CD14-positive monocyte (primary cell): ENCODE results near the gene CDIPT. TPM values are rescaled to one million over a fixed set of nuclear protein-coding genes. Genes with fewer than 3 reads are reported as not detected.

Source experiments
- DNase-seq, 3 donors: peaks; one replicate each; pipeline ENCODE4 v3.0.0-alpha.2; 2011 to 2022
- H2AFZ ChIP-seq: 2 replicates; pipeline ENCODE4 v1.6.0; 2012; ENCODE audit warnings: mild to moderate bottlenecking, low read depth, low read length, inconsistent platforms; ENCODE audit not compliant: insufficient read depth, poor library complexity, severe bottlenecking
- H3K27ac ChIP-seq, 2 donors: 1 replicate in 1 of 2; 2 replicates in 1 of 2; pipeline ENCODE4 v1.5.1; 2012 to 2013; ENCODE audit warnings: low read length in 2 of 2, control low read depth in 1 of 2, inconsistent platforms in 1 of 2, low read depth in 1 of 2, mild to moderate bottlenecking in 1 of 2
- H3K27me3 ChIP-seq, 2 donors: one replicate each; pipeline versions ENCODE4 v1.6.0 to v1.6.1; 2011 to 2013; ENCODE audit warnings: low read length in 2 of 2; ENCODE audit not compliant: control insufficient read depth in 2 of 2, insufficient read depth in 2 of 2
- H3K36me3 ChIP-seq, 2 donors: replicated peaks in 1 of 2; 1 replicate in 1 of 2; 2 replicates in 1 of 2; pipeline versions ENCODE4 v1.5.1 to v1.6.1; 2012 to 2013; ENCODE audit warnings: low read length in 2 of 2, control low read depth in 1 of 2, inconsistent platforms in 1 of 2, mild to moderate bottlenecking in 1 of 2; ENCODE audit not compliant: insufficient read depth in 2 of 2, control insufficient read depth in 1 of 2
- H3K4me1 ChIP-seq, 2 donors: 1 replicate in 1 of 2; 2 replicates in 1 of 2; pipeline versions ENCODE4 v1.5.1 to v1.6.1; 2012 to 2013; ENCODE audit warnings: low read length in 2 of 2, control low read depth in 1 of 2, inconsistent platforms in 1 of 2, mild to moderate bottlenecking in 1 of 2, moderate library complexity in 1 of 2; ENCODE audit not compliant: insufficient read depth in 2 of 2, control insufficient read depth in 1 of 2
- H3K4me2 ChIP-seq: replicated peaks from 2 replicates; pipeline ENCODE3; 2012; ENCODE audit warnings: low read length, moderate library complexity, mild to moderate bottlenecking; ENCODE audit not compliant: poor library complexity, severe bottlenecking; ENCODE audit errors: extremely low read depth
- H3K4me3 ChIP-seq, 3 experiments: fragments of 200-600 bp in 1 of 3; sonication (generic) in 1 of 3; replicated peaks in 1 of 3; 1 replicate in 2 of 3; 2 replicates in 1 of 3; pipeline ENCODE4 v1.5.1; 2011 to 2013; ENCODE audit warnings: low read length in 3 of 3, mild to moderate bottlenecking in 3 of 3, control low read depth in 2 of 3, low read depth in 2 of 3, inconsistent platforms in 1 of 3, moderate library complexity in 1 of 3
- H3K79me2 ChIP-seq: 2 replicates; pipeline ENCODE4 v1.6.0; 2012; ENCODE audit warnings: mild to moderate bottlenecking, control low read depth, inconsistent platforms, low read length, moderate library complexity; ENCODE audit not compliant: insufficient read depth
- H3K9ac ChIP-seq: 2 replicates; pipeline ENCODE4 v1.6.0; 2017; ENCODE audit warnings: low read length, mild to moderate bottlenecking; ENCODE audit not compliant: insufficient read depth, poor library complexity, severe bottlenecking
- H3K9me3 ChIP-seq, 2 donors: replicated peaks in 1 of 2; 1 replicate in 1 of 2; 2 replicates in 1 of 2; pipeline versions ENCODE4 v1.5.1 to v1.6.1; 2012 to 2013; ENCODE audit warnings: low read length in 2 of 2, control low read depth in 1 of 2; ENCODE audit not compliant: control insufficient read depth in 1 of 2, insufficient read depth in 1 of 2
- H4K20me1 ChIP-seq: 2 replicates; pipeline ENCODE4 v1.6.0; 2012; ENCODE audit warnings: mild to moderate bottlenecking, low read length, control low read depth, moderate library complexity; ENCODE audit not compliant: insufficient read depth
- H3K27ac Mint-ChIP-seq, 7 donors: one replicate each; pipeline ENCODE4 v1.8.0; 2020; ENCODE audit warnings: mild to moderate bottlenecking in 7 of 7, mixed read lengths in 7 of 7, moderate library complexity in 6 of 7, inconsistent platforms in 2 of 7
- H3K27me3 Mint-ChIP-seq, 3 donors: one replicate each; pipeline ENCODE4 v1.8.0; 2021 to 2022; ENCODE audit warnings: low read depth in 3 of 3, mild to moderate bottlenecking in 3 of 3, mixed read lengths in 3 of 3, moderate library complexity in 3 of 3, inconsistent platforms in 1 of 3
- H3K36me3 Mint-ChIP-seq, 2 donors: one replicate each; pipeline ENCODE4 v1.8.0; 2020; ENCODE audit warnings: mixed read lengths in 2 of 2, inconsistent platforms in 1 of 2, mild to moderate bottlenecking in 1 of 2
- H3K4me1 Mint-ChIP-seq: one replicate; pipeline ENCODE4 v1.8.0; 2020; ENCODE audit warnings: mild to moderate bottlenecking, mixed read lengths
- H3K4me3 Mint-ChIP-seq, 2 donors: one replicate each; pipeline ENCODE4 v1.8.0; 2020; ENCODE audit warnings: mild to moderate bottlenecking in 2 of 2, mixed read lengths in 2 of 2, moderate library complexity in 1 of 2
- H3K9me3 Mint-ChIP-seq, 7 donors: one replicate each; pipeline ENCODE4 v1.8.0; 2020 to 2022; ENCODE audit warnings: mixed read lengths in 7 of 7, mild to moderate bottlenecking in 6 of 7, moderate library complexity in 6 of 7, inconsistent platforms in 2 of 7
- CTCF ChIP-seq: fragments of 200-600 bp; IDR thresholded peaks from one replicate; pipeline ENCODE4 v1.8.0; 2022; ENCODE audit warnings: antibody characterized with exemption, mild to moderate bottlenecking
- WGBS: methylation state at CpG from one replicate; pipeline ENCODE4 v1.1.5; 2013; ENCODE audit warnings: missing lambda C conversion rate; ENCODE audit not compliant: insufficient coverage; 5-methylcytosine and 5-hydroxymethylcytosine counted together
- intact Hi-C, 2 donors: fragments of 100-400 bp; cut with micrococcal nuclease; formaldehyde crosslinking; loops; one replicate each; pipeline versions ENCODE4 v1.15.0 to v1.15.1; 2023
- polyA plus RNA-seq, 3 donors: library from polyadenylated mRNA; depleted of rRNA in 1 of 3; unstranded in 2 of 3; stranded (reverse) in 1 of 3; fragments of 300-500 nt in 2 of 3; fragments of >200 nt in 1 of 3; fragmentation: Illumina TruSeq in 2 of 3; gene quantifications; 1 replicate in 2 of 3; 2 replicates in 1 of 3; pipeline ENCODE4 v1.2.3, GENCODE V29; 2012 to 2021

The CDIPT gene
- polyA plus RNA-seq, 3 donors, result 67.2 to 98.8 (median 93.5) TPM

GRCh38 chr16:29842732-29843346 lies 20.2 kb downstream of the CDIPT start:
- Mint-ChIP-seq H3K9me3 (no peaks in the 10 kb centered on the region), H3K4me1 (no peaks in the 10 kb centered on the region), H3K36me3 (peaks cover 78 to 96% of the 10 kb centered on the region in 2 donors), H3K27me3 (peaks cover 0 to 1% (median 0%) of the 10 kb centered on the region in 3 donors), H3K4me3 (no peak overlapping the region), H3K27ac (no peak overlapping the region)
- 96% methylated on average over 7 of the region's 9 CpGs for whole genome bisulfite sequencing
- no peak for DNase-seq
- TF ChIP-seq CTCF, result no peak
- Histone ChIP-seq H3K4me2 (no peak overlapping the region), H4K20me1 (peaks cover 70% of the 10 kb centered on the region), H2AFZ (no peak overlapping the region), H3K9me3 (no peaks in the 10 kb centered on the region), H3K9ac (no peak overlapping the region), H3K4me1 (no peaks in the 10 kb centered on the region), H3K36me3 (peaks cover 91 to 96% of the 10 kb centered on the region in 2 donors), H3K27ac (no peak overlapping the region), H3K27me3 (no peaks in the 10 kb centered on the region), H3K79me2 (no peaks in the 10 kb centered on the region), H3K4me3 (no peak overlapping the region)
- intact Hi-C loops, result no loop called here

- Histone ChIP-seq H3K27me3 (no peaks in the 10 kb centered on the region), H4K20me1 (peaks cover 72% of the 10 kb centered on the region), H3K79me2 (no peaks in the 10 kb centered on the region), H2AFZ (no peak overlapping the region), H3K4me1 (no peaks in the 10 kb centered on the region), H3K4me2 (no peak overlapping the region), H3K27ac (no peak overlapping the region), H3K4me3 (no peak overlapping the region), H3K9ac (no peak overlapping the region), H3K36me3 (peaks cover 91 to 96% of the 10 kb centered on the region in 2 donors), H3K9me3 (no peaks in the 10 kb centered on the region)
- 97% methylated on average over 23 of the region's 23 CpGs for WGBS
- TF ChIP-seq CTCF, result no peak
- intact Hi-C loops, result no loop called here
- peaks cover 0 to 1% (median 0%) of the 10 kb centered on the region in 3 donors for H3K27me3 Mint-ChIP-seq
- no peaks in the 10 kb centered on the region for H3K9me3 Mint-ChIP-seq
- no peak overlapping the region for H3K27ac Mint-ChIP-seq
- no peaks in the 10 kb centered on the region for H3K4me1 Mint-ChIP-seq
- DNase-seq, result no peak
- H3K36me3 Mint-ChIP-seq, result peaks cover 78 to 96% of the 10 kb centered on the region in 2 donors
- no peak overlapping the region for H3K4me3 Mint-ChIP-seq
Measured at GRCh38 chr16:29841631-29842030, 21.4 kb downstream of the CDIPT start.
